HT-29 (cell line): ENCODE results near the gene POLR3K. TPM values are rescaled to one million over a fixed set of nuclear protein-coding genes. Genes with fewer than 3 reads are reported as not detected.
"Not testable (repeated sequence)": the region's sequence is repeated elsewhere in the genome, so short reads cannot be mapped to it uniquely, and the experiment has no call there.

Experiments used
- DNase-seq: peaks from one replicate; pipeline ENCODE4 v3.0.0-alpha.2; 2015; ENCODE audit warnings: low spot score
- total RNA-seq: library from RNA; depleted of rRNA; stranded (reverse); fragments of >200 nt; shearing (Covaris generic); gene quantifications from 2 replicates; pipeline ENCODE4 v1.2.3, GENCODE V29; 2014

POLR3K gene
- total RNA-seq, 1 experiment from 2014 or later: 19.8 TPM

DNA sequence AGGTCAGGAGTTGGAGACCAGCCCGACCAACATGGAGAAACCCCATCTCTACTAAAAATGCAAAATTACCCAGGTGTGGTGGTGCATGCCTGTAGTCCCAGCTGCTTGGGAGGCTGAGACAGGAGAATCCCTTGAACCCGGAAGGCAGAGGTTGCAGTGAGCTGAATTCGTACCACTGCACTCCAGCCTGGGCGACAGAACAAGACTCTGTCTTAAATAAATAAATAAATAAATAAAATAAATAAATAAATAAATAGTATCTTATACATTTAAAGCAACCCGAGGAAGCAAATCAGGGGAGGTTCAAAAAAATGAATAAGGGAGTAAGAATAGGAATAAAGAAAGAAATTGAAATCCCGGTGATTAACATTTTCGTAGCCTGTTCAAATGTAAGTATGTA is 6.9 kb downstream of the POLR3K start:
- DNase-seq: not testable (repeated sequence)

DNA sequence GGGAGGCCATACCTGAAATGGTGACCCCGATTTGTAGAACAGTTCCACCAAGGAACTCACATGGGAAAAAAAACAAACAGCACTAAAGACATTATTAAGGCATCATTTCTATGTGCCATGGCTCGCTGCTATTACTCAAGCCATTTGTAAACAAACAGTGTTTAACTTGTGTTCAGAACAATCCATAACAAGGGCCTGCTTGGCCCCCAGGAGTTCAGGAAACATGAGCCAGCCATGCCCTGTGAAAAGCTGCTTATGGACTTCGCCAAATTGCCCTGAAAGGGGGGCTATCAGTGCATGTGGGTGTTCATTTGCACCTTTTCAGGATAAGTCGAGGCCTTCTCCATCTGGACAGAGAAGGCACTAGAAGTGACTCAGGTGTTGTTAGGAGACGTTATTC is 8.0 kb downstream of the POLR3K start:
- no peak for DNase-seq

DNA sequence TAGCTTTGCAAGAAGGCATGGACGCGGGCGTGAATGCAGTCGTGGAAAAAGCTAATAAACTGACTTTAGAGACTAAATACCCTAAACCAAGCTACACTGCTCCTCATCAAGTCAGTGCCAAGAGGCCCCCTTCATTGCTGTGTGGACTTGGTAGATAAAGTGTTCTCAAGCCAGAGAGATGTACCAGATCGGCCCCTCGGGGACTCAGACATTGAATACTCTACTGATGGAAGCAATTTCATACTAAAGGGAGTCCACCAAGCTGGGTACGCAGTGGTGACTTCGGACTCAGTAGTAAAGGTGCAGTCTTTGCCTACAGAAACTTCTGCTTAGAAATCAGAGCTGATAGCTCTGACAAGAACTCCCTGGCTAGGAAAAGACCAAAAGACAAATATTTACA is 8.8 kb downstream of the POLR3K start:
- DNase-seq: no peak

DNA sequence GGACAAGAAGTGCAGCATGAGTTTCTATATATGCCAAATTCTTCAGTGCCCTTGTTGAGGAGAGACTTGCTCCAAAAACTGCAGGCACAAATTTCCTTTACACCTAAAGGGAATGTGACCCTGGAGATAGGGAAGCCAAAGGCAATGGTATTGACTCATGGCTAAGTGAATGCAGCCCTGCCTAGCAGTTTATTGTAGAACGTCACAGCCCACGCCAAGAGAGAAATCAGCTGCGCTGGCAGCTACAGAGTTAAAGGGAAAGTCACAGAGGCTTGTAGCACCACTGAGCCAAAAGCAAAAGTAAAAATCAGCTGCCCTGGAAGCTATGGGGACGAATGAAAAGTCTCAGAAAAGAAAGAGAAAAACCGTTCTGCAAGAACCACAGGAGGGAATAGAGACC is 10.1 kb downstream of the POLR3K start:
- no peak for DNase-seq

DNA sequence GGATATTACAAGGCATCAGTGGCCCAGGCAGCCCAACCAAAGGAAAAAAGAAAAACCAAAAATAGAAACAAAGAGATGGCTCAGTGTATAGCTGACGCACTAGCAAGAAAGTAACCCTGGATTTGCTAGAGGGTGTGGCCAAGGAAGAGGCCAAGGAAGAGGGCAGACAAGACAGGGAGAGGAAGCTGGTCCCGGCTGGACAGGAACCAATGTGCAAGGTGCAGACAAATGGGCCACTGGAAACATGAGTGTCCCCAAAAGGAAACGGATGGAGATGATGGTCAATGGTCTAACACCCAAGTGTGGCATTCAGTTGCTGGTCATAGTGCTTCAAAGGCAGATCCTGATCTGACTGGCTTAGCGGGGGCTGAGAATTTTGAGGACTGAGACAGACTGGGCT is 10.7 kb downstream of the POLR3K start:
- no peak for DNase-seq

DNA sequence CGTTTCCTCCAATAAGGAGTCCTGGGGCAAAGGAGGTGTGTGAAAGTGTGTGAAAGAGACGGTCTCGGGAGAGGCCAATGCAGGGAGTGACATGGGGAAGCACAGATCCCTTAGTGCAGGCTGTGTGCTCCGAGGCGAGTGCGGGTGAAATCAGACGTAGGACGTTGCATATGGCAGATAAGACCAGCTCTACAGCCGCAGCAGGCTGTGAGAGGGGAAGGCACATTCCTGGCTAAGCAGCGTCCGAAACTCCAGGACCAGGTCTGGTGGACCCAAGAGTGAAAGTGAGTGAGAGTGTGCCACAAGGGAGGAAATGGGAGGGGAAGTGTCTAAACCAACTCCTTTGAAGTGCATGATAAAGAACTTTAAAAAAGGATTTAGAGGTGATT is 11.3 kb downstream of the POLR3K start:
- no peak for DNase-seq

DNA sequence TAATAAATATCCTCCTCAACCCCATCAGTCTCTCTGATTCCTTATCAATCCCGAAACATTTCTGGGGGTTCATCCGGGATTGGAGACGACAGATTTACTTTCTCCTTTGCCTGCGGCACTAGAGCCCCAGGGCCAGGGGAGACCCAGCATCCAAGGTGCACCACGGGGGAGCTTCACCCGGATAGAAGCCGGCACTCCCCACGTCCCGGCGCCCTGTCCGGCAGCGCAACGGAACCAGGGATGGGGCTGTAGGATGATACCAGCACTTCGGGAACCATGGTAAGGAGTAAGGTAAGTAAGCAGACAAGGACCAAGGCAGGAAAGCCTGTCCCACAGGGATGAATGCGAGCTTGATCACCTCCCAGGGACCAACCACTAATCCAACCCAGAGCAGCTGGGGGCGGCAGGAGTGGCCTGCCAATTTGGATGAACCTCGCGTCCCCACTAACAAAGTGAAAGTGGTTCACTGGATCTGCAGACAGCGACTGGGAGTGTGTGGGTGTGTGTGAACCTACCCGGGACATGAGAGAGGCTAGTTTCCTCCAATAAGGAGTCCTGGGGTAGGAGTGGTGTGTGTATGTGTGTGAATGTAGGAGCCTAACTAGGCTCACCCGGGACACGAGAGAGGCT is 11.9 kb downstream of the POLR3K start:
- DNase-seq: no peak

DNA sequence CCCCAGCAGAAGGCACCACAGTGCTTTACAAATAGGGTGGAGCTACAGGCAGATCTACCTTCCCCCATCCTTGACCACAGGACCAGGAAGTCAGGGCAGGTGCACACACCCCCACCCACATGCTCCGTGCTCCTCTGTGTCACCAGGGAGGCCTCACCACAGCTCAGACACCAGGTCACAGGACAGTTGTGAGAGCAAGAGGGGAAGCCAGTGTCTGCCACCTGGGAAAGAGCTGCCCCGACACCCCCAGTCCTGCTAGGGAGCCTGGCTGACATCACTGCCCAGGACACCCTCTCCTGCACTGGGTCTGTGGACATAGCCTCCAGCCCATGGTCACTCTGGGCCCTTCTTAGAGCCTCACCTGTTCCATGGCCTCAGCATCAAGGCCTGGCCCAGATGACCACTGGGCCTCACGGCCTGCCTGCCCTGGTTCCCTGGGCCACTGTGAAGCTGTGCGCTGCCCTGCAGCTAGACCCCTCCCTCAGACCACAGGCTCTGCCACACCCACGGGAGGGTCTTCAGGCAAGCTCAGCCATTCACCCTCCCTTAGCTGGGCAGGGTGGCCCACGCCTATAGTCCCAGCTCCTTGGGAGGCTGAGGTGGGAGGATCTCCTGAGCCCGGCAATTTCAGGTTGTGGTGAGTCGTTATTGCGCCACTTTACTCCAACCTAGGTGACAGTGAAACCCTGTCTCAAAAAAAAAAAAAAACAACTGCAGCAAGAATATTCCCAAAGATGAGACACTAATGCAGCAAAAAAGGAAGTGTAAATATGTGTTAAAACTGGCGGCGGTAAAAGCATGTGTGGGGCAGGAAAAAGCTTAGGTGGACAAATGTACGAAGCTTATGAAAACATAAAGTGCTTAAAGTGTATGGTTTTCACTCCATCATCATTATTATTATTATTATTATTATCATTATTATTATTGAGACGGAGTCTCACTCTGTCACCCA is 14.2 kb downstream of the POLR3K start:
- peak; percentile 92 for DNase-seq

DNA sequence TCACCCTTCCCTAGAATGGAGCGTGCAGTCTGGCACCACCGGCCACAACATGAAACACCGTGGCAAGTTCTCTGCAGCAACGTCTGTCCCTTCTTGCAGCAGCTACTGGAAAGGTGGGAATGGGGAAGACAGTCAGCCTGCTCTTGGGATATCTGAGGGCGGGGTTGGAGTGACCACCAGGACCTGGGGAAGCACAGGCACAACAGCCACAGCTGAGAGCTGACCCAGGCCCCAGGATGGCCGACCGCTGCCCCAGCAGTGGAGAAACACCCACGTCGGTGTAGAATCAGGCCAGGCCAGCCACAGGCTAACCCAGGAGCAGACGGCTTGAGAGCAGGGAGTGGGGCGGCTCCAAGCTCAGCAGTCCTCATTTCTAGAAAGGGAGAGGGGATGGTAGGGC is 15.2 kb downstream of the POLR3K start:
- DNase-seq: not testable (repeated sequence)

DNA sequence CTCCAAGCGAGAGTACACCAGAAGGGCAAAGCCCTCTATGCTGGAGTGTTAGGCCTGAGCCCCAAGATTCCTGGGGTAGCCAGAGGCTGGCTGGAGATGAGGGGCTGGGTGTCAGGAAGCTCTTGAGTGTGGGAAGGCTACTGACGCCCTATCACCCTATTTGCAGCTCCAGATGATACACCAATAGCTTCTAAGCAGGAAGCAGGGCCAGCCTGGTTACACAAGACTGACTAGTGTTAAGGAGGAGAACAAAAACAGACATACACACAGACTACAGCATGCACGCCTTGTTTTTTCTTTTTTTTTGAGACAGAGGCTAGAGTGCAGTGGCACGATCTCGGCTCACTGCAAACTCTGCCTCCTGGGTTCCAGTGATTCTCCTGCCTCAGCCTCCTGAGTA is 15.9 kb downstream of the POLR3K start:
- no peak for DNase-seq

DNA sequence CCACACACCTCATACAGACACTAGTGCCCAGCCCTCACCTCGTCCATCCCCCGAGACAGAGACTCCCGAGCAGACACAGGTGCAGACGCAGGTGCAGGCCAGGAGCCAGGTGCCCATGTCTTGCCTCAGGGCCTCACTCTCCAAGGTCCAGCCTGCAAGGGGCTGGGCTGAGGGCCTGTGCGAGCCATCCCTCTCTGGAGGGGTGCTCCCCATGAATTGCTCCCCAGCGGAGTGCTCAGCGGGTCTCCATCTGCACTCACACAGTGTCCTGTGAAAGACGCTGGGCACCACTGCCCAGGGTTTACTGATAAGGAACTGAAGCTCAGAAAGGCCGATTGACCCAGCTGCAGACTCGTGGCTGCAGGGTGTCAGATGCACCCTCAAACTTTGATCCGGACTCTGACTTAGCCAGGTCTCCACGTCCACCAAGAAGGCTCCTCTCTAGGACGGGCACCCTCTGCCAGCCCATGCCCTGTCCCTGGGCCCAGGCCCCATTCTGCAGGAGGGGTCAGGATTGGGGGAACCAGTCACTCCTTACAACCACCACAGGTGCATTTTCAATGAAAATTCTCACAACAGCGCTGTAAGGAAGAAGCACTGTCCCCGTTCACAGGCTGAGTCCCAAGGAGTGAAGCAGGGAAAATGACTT is 16.9 kb downstream of the POLR3K start:
- no peak for DNase-seq

DNA sequence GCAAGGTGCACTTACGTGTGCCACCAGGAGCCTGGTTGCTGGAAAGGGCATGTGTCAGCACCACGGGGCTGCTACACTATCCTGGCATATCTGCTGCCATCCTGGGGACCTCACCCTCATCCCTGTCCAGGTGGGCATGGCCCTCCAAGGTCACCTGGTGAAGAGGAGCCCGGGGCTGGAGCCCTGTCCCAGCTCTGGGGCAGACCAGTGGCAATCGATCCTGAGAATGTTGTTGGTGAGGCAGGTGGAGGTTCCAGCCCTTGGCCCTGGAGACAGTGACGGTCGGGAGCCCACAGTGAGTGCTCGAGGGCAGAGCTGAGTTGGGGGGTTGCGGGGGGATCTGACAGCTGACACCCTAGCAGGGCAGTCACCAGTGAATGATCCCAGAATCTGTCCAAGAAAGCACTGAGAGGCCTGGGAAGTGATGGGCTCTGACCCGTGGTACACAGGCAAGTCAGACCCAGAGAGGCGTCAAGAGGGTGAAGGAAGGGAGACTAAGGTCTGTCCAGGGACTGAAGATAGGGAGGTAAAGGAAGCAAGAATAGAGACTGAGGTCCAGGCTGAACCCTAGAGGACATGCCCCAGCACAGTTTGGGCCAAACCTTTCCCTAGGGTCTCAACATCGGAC is 17.6 kb downstream of the POLR3K start:
- no peak for DNase-seq

DNA sequence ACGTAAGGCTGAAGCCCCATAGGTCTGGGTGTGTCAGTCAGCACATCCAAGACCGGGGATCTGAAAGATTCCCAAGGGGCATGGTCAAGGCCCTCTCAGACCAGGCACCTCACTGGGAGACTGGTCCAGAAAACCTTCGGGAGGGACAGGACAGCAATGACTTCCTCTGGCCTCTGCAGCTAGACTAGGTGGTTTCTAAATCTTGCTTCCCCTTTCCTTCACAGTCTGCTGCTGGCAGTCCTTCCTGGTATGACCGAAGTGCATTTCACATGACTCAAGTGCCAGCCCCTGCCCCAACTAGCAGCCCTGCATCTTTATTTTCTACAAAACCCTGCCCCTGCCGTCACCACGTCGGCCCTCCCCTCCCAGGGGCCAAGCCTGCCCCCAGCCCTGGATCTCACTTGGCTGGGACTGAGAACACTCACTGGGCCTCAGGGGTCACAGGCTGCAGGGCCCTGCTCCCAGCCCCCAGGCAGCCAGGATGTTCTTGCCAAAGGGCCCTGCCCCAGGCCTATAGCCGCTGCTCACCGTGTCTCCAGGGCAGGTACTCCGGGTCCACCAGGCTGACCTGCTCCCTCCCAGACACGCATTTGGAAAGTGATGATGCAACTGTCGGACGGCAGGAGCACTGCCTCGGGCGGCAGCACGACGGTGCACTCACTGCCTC is 18.3 kb downstream of the POLR3K start:
- no peak for DNase-seq

DNA sequence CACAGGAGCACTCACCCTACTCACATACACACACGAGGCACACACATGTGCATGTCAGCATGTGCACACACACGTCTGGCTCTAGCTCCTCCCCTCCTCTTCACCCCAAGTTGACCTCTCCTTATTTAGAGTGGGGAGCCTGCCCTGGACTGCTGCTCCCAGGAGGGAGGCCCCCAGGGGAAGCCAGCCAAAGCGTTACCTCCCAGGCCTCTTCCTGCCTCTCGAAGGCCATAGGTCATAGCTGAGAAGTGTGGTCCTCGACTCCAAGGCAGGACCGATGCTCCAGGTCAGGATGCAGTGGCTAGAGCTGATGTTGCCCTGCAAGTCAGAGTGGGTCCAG is 18.8 kb downstream of the POLR3K start:
- DNase-seq: no peak

DNA sequence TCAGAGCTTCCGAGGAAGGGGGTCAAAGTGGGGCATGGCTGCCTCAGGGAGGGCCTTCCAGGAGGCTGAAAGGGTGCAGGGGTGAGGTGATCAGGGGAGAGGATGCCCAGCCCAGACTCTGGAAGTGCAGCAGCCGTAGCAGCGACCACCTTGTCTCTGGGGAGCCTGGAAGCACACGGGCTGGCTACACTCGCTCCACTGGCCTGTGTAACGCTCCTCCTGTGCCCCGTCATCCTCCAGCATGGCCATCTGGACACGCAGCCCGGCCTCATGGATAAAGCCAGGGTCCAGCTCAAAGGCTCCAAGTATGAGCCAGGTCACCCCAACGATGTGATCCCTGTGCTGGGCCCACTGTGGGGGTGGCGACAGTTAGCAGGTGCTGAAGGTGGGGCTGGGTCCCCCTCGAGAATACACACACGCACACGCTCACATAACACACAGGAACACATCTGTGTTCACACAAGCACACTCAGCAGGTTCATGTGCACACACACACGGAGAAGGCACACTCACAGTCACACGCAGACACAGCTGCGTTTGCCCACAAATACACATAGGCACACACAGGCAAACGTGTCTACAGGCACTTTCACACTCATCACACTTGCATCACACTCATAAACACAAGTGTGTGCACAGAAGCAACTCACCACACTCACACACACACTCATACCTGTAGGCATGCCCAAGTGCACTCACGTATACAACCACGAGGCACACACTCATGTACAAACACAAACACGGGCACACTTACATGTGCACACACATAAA is 19.3 kb downstream of the POLR3K start:
- DNase-seq: no peak

DNA sequence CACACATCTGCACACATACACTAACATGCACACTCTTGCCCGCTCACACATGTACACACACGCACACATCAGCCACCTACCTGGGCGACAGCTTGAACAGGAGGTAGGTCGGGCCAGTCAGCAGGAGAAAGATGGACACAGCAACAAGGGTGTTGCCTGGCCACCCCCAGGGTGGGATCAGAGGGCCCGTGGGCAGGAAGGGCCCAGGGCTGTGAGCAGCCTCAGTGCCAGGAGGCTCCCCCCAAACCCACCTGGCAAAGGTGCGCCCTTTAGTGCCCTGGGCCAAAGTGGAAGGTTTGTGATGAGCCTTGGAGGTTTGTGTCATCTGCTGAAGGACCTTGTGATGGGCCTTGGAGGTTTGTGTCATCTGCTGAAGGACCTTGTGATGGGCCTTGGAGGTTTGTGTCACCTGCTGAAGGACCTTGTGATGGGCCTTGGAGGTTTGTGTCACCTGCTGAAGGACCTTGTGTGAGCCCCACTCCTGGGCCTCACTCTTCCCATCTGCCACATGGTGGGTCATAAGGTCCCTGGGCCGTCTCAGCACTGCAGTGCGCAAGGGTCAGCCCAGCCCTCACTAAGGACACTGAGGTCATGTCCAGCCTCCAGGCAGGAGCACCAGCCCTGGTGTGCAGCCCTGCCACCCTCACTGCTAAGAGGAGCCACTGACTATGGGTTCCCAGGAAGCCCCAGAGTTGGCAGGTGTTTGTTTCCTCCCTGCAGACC is 20.1 kb downstream of the POLR3K start:
- not testable (repeated sequence) for DNase-seq

DNA sequence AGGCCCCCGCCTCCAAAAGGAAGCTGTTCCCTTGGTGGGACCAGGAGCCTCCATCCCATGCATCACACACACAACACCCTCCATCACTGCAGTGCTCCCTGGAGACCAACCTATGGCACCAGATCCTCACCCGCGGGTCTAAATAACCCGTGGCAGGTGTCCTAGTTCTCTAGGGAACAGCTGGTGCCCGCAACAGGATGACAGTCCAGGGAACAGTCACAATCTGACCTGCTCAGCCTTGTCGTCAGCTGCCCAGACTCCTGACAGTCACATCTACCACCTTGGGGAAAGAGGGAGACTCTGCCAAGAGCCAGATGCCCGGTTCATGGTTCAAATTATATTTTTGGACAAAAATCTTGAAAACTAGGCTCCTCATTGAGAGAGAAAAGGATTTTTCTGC is 22.8 kb downstream of the POLR3K start:
- DNase-seq: not testable (repeated sequence)

DNA sequence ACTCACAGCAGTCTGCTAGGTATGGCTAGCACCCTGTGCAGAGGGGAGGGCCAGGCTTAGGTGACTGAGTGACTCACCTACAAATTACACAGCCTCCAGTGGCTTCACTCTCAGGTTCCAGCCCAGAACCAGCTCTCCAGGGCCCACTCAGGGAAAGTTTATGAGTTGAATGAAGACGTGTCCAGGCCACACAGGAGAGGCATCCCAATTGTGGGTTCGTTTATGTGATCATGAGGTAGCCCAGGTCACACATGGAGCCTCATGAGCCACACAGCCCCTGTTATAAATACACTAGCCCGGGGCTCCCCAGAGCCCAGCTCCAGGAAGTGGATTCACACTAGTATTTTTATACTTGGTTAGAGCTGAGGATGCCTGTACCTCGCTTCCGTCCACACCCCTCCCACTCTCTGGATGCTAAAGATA is 27.5 kb downstream of the POLR3K start:
- not testable (repeated sequence) for DNase-seq

DNA sequence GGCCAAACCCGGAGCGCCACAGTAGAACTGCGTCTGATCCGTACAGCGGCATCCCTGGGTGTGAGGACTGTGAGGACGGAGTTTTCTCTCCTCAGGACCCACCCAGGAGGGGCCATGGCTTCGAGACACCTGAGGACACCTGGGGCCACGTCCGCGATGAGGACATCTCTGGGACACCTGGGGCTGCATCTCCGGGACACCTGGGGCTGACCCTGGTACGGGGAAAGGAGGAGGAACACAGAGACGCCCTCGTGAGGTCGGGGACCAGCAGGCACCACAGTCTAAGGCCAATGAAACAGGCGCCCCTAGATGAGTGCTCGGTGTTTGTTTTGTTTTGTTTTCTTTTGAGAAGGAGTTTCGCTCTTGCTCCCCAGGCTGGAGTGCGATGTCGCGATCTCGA is 29.3 kb downstream of the POLR3K start:
- not testable (repeated sequence) for DNase-seq

DNA sequence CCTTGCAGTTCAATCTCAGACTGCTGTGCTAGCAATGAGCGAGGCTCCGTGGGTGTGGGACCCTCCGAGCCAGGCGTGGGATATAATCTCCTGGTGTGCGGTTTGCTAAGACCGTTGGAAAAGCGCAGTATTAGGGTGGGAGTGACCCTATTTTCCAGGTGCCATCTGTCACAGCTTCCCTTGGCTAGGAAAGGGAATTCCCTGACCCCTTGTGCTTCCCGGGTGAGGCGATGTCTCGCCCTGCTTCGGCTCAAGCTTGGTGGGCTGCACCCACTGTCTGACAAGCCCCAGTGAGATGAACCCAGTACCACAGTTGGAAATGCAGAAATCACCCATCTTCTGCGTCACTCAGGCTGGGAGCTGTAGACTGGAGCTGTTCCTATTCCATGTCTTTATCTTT is 32.5 kb downstream of the POLR3K start:
- DNase-seq: not testable (repeated sequence)
